Transverse colon (tissue), 4 donors: ENCODE results near the gene UPF3A. TPM values are rescaled to one million over a fixed set of nuclear protein-coding genes. Genes with fewer than 3 reads are reported as not detected.
A peak's percentile ranks its signal among the peaks of the same experiment; 100 is the strongest.
"Not testable (repeated sequence)": the region's sequence is repeated elsewhere in the genome, so short reads cannot be mapped to it uniquely, and the experiment has no call there.

ENCODE experiments used
- DNase-seq: peaks from one replicate; pipeline ENCODE4 v3.0.0-alpha.2; 2019
- H3K27ac ChIP-seq, 4 donors: fragments of 200-600 bp; sonication (generic); 2 replicates each; pipeline ENCODE4 v1.5.1; 2016 to 2018; ENCODE audit warnings: inconsistent platforms in 4 of 4
- H3K27me3 ChIP-seq: fragments of 200-600 bp; sonication (generic); 2 replicates; pipeline ENCODE4 v1.5.1; 2017; ENCODE audit warnings: inconsistent platforms
- H3K36me3 ChIP-seq, 4 donors: fragments of 200-600 bp; sonication (generic); 2 replicates each; pipeline ENCODE4 v1.5.1; 2017 to 2019; ENCODE audit warnings: inconsistent platforms in 4 of 4
- H3K4me1 ChIP-seq, 4 donors: fragments of 200-600 bp; sonication (generic); 2 replicates each; pipeline ENCODE4 v1.5.1; 2017 to 2020; ENCODE audit warnings: inconsistent platforms in 4 of 4
- H3K4me3 ChIP-seq, 4 donors: fragments of 200-600 bp; sonication (generic); 1 replicate in 1 of 4; 2 replicates in 3 of 4; pipeline versions ENCODE4 v1.5.1 to v1.6.1; 2017 to 2019; ENCODE audit warnings: inconsistent platforms in 4 of 4
- H3K9me3 ChIP-seq, 2 donors: fragments of 200-600 bp; sonication (generic); 2 replicates each; pipeline ENCODE4 v1.5.1; 2017 to 2019; ENCODE audit warnings: inconsistent platforms in 2 of 2
- CTCF ChIP-seq, 5 experiments: fragments of 200-600 bp in 3 of 5; fragments of 450-650 bp in 2 of 5; sonication (generic) in 3 of 5; IDR thresholded peaks; 1 replicate in 2 of 5; 2 replicates in 3 of 5; pipeline ENCODE4 v1.5.1; 2016 to 2017; ENCODE audit warnings: antibody characterized with exemption in 5 of 5, inconsistent platforms in 3 of 5, mild to moderate bottlenecking in 2 of 5, moderate library complexity in 1 of 5
- EP300 ChIP-seq: sonication (generic); formaldehyde crosslinking; IDR thresholded peaks from one replicate; pipeline ENCODE4 v1.6.1; 2017; ENCODE audit warnings: antibody characterized with exemption, low read depth
- POLR2A ChIP-seq: fragments of 450-650 bp; IDR thresholded peaks from one replicate; pipeline ENCODE4 v1.6.1; 2016; ENCODE audit warnings: antibody characterized with exemption, mild to moderate bottlenecking, moderate library complexity
- POLR2AphosphoS5 ChIP-seq, 3 donors: sonication (generic); formaldehyde crosslinking; IDR thresholded peaks; one replicate each; pipeline ENCODE4 v1.6.1; 2016; ENCODE audit warnings: antibody characterized with exemption in 3 of 3
- WGBS, 2 donors: methylation state at CpG; one replicate each; pipeline ENCODE4 v1.1.5; 2018; ENCODE audit warnings: low coverage in 1 of 2; 5-methylcytosine and 5-hydroxymethylcytosine counted together
- in situ Hi-C, 4 donors: fragments of 200-750 bp; cut with MboI; loops; one replicate each; pipeline versions ENCODE4 v1.15.0 to v1.15.1; 2017; ENCODE audit warnings: low sequenced_read_pairs in 3 of 4, low pct_ligation_motif_present in 1 of 4, low pct_unique_long_range_greater_than_20kb in 1 of 4
- intact Hi-C: fragments of 100-400 bp; cut with DNase I; formaldehyde crosslinking; loops from one replicate; pipeline ENCODE4 v1.15.1; 2023; ENCODE audit warnings: low total_unique reads
- small RNA-seq, 4 donors: library from RNA; depleted of rRNA; stranded (forward); fragments of <200 nt; gene quantifications; one replicate each; pipeline ENCODE3, GENCODE V24; 2016
- total RNA-seq, 4 donors: library from RNA; depleted of rRNA; stranded (reverse); fragments of >200 nt; gene quantifications; one replicate each; pipeline ENCODE4 v1.1.0, GENCODE V29; 2016

UPF3A gene
- total RNA-seq, 4 donors from 2014 or later: 15.3 to 49.7 (median 36.4) TPM

DNA sequence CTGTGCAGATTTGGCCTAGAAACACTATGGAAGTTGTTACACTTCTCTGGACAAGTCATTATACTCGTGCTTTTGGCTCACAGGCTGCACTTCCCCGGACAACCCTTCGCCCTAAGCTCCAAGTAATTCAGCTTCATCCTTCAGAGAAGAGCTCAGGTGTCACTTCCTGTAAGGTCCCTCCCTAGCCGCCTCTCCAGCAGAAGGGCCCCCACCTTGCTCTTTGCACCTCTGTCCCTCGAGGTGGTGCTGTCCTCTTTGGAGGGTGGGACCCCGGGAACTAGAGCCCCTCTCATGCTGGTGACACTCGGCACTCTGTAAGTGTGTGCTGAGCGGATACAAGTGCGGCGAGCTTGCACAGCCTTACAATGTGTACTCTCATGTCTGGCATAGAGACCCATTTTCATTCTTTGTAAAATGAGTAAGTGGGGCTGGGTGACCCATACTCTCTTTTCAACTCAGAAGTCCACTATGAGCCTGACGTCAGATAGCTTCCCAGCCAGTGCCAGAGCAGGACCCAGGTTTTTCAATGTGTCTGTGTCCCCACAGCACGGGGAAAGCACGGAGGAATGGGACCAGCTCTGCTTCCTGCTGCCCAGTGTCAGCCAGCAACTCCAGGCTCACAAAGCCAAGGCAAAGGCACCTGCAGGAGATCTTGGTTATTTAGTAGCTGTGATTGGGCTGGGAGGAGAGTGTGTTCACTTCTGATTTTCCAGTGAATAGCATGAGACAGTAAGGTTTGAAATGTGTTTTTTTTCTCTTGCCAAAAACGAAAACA is 59.8 kb downstream of the UPF3A start:
- 69 to 77% methylated on average over 4 to 14 of the region's 14 CpGs for WGBS, 2 donors
- Histone ChIP-seq H3K4me1 (peaks cover 0 to 8% (median 1%) of the 10 kb centered on the region in 4 donors), H3K27ac (no peak overlapping the region), H3K27me3 (no peaks in the 10 kb centered on the region), H3K36me3 (no peaks in the 10 kb centered on the region), H3K9me3 (no peaks in the 10 kb centered on the region), H3K4me3 (no peak overlapping the region)
- TF ChIP-seq CTCF (IDR thresholded peaks at IDR 0.05) (no peak), POLR2AphosphoS5 (IDR thresholded peaks at IDR 0.05) (no peak), POLR2A (no peak), EP300 (no peak)
- no peak for DNase-seq
- intact Hi-C loops (no loop called here), in situ Hi-C loops (no loop called here)

DNA sequence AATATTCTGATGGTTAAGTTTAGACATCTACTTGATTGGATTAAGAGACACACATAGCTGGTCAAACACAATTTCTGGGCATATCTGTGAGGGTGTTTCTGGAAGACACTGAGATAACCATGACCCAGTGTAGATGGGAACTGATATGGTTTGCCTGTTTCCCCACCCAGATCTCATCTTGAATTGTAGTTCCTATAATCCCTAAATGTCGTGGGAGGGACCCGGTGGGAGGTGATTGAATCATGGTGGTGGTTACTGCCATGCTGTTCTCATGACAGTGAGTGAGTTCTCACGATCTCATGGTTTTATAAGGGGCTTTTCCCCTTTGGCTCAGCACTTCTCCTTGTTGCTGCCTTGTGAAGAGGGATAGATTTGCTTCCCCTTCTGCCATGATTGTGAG is 65.9 kb downstream of the UPF3A start:
- H3K27ac ChIP-seq, H3K4me3 ChIP-seq, H3K36me3 ChIP-seq, DNase-seq, H3K4me1 ChIP-seq, intact Hi-C loops, H3K9me3 ChIP-seq, in situ Hi-C loops: not testable (repeated sequence)
- H3K27me3 ChIP-seq: peaks cover 22% of the 10 kb centered on the region
- 60% methylated on average over 3 of the region's 3 CpGs; no CpG with 5 or more reads in 1 of the 2 donors for WGBS, 2 donors

GRCh38 chr13:114352763-114353162 is 71.4 kb downstream of the UPF3A start:
- not testable (repeated sequence) for DNase-seq

GRCh38 chr13:114353382-114353781 is 72.0 kb downstream of the UPF3A start:
- H3K9me3 ChIP-seq, H3K4me3 ChIP-seq, H3K27ac ChIP-seq, H3K36me3 ChIP-seq, intact Hi-C loops, in situ Hi-C loops, DNase-seq, H3K4me1 ChIP-seq: not testable (repeated sequence)
- WGBS, 2 donors: 90 to 100% methylated on average over 2 to 38 of the region's 38 CpGs
- peaks cover 18% of the 10 kb centered on the region for H3K27me3 ChIP-seq

More at GRCh38 chr13:114352763-114353162, 71.4 kb downstream of the UPF3A start:
- H3K4me1 ChIP-seq, H3K4me3 ChIP-seq, intact Hi-C loops, H3K36me3 ChIP-seq, H3K9me3 ChIP-seq, H3K27ac ChIP-seq, in situ Hi-C loops: not testable (repeated sequence)
- WGBS, 2 donors: 77 to 90% methylated on average over 9 to 33 of the region's 34 CpGs
- peaks cover 22% of the 10 kb centered on the region for H3K27me3 ChIP-seq
- TF ChIP-seq CTCF (IDR thresholded peaks at IDR 0.05): peak in 3 of 5 experiments; percentile 26 to 30 (median 29)

Small RNA genes within 50 kb of the gene (small RNA-seq; reads per million reads assigned to genes)
- gene MIR4502 (0 reads per million in 4 donors), gene MIR548AR (0 reads per million in 4 donors)

Other genes with a start within 250 kb of the UPF3A start
- 10 to 100 TPM in 1 of 4 donors, 1 to 10 TPM in 3; 4.4 to 15.6 (median 8.5) TPM for gene RASA3, start 149.0 kb upstream of the UPF3A start, total RNA-seq
- not detected for gene CFAP97D2, start 102.3 kb upstream of the UPF3A start, total RNA-seq
- 10 to 100 TPM; 34.8 to 75.4 (median 56.1) TPM for gene CDC16, start 46.7 kb upstream of the UPF3A start, total RNA-seq
- gene CHAMP1, start 32.9 kb downstream of the UPF3A start, total RNA-seq: 10 to 100 TPM in 3 of 4 donors, 1 to 10 TPM in 1; 3.4 to 57.2 (median 20.0) TPM